Bronchial smooth muscle cell (primary cell): ENCODE data around the gene PAM16. TPM values are rescaled to one million over a fixed set of nuclear protein-coding genes. Genes with fewer than 3 reads are reported as not detected.

Experiments
- total RNA-seq: library from RNA; depleted of rRNA; stranded (reverse); fragments of >200 nt; gene quantifications from 2 replicates; pipeline ENCODE4 v1.2.1, GENCODE V29; 2014

The PAM16 gene
- total RNA-seq, result 20.4 and 26.5 TPM in 2 replicates

GRCh38 chr16:4350787-4351659 lies at the start of gene PAM16:
Gene PAM16, minus strand, starts transcription at chr16:4351321. Its CDS starts 87 bp downstream, at chr16:4351234.

GRCh38 chr16:4371357-4372000 lies 20.4 kb upstream of the PAM16 start, which contains the start of gene VASN:
Gene VASN, plus strand, starts transcription at chr16:4371848. Its CDS starts 9,030 bp downstream, at chr16:4380878.

GRCh38 chr16:4315186-4316107 lies 35.7 kb downstream of the PAM16 start, which contains the start of gene GLIS2:
Gene GLIS2, plus strand, starts transcription at chr16:4316067. Its CDS starts 16,214 bp downstream, at chr16:4332281.

Other genes starting within 250 kb of the PAM16 start
- gene ADCY9, start 234.9 kb downstream of the PAM16 start, total RNA-seq, result 12.3 and 19.6 TPM in 2 replicates
- 0.26 and 0.47 TPM in 2 replicates for gene SRL, start 109.2 kb downstream of the PAM16 start, total RNA-seq
- 14.8 and 18.5 TPM in 2 replicates for gene TFAP4, start 78.3 kb downstream of the PAM16 start, total RNA-seq
- gene GLIS2, start 35.3 kb downstream of the PAM16 start, total RNA-seq, result 2.4 and 3.1 TPM in 2 replicates
- 57.5 and 98.9 TPM in 2 replicates for gene VASN, start 20.5 kb upstream of the PAM16 start, total RNA-seq
- gene CORO7, start 65.3 kb upstream of the PAM16 start, total RNA-seq, result 7.7 and 16.6 TPM in 2 replicates
- gene DNAJA3, start 74.5 kb upstream of the PAM16 start, total RNA-seq, result 31.5 and 39.1 TPM in 2 replicates
- 53.5 and 59.3 TPM in 2 replicates for gene NMRAL1, start 123.3 kb upstream of the PAM16 start, total RNA-seq
- 32.8 and 52.9 TPM in 2 replicates for gene HMOX2, start 125.1 kb upstream of the PAM16 start, total RNA-seq
- 6.4 and 9.6 TPM in 2 replicates for gene CDIP1, start 187.5 kb upstream of the PAM16 start, total RNA-seq
- gene C16orf96, start 205.0 kb upstream of the PAM16 start, total RNA-seq, result under 0.01 TPM in 2 replicates